Urinary bladder (tissue), 4 donors: ENCODE results near the gene TRIM38. TPM values are rescaled to one million over a fixed set of nuclear protein-coding genes. Genes with fewer than 3 reads are reported as not detected.
"Not testable (repeated sequence)": the region's sequence is repeated elsewhere in the genome, so short reads cannot be mapped to it uniquely, and the experiment has no call there.

Source experiments
- DNase-seq: peaks from one replicate; pipeline ENCODE4 v3.0.0-alpha.2; 2015; ENCODE audit errors: extremely low spot score
- H3K27ac ChIP-seq: one replicate; pipeline ENCODE4 v1.5.1; 2013; ENCODE audit warnings: low read depth, mild to moderate bottlenecking, moderate library complexity
- H3K36me3 ChIP-seq: one replicate; pipeline ENCODE4 v1.6.1; 2013; ENCODE audit warnings: mild to moderate bottlenecking, moderate library complexity; ENCODE audit not compliant: insufficient read depth
- H3K4me1 ChIP-seq: one replicate; pipeline ENCODE4 v1.6.1; 2013; ENCODE audit warnings: mild to moderate bottlenecking, moderate library complexity; ENCODE audit not compliant: insufficient read depth
- H3K4me3 ChIP-seq: one replicate; pipeline ENCODE4 v1.5.1; 2013; ENCODE audit warnings: low read depth, low read length
- WGBS: extraction: QIAGEN DNeasy Blood & Tissue Kit; methylation state at CpG from one replicate; pipeline ENCODE4 v1.1.7; 2013; 5-methylcytosine and 5-hydroxymethylcytosine counted together
- polyA plus RNA-seq: library from polyadenylated mRNA; stranded (reverse); fragments of 200-250 nt; gene quantifications from one replicate; pipeline ENCODE4 v1.2.3, GENCODE V29; 2013
- total RNA-seq: library from RNA; depleted of rRNA; stranded (reverse); fragments of >200 nt; gene quantifications from one replicate; pipeline ENCODE4 v1.2.3, GENCODE V29; 2014
- donor health status: healthy with polysubstance abuse.
- donor health status: healthy.

TRIM38 gene
- total and polyA plus RNA-seq, 2 donors = 4.6 to 13.4 TPM

DNA sequence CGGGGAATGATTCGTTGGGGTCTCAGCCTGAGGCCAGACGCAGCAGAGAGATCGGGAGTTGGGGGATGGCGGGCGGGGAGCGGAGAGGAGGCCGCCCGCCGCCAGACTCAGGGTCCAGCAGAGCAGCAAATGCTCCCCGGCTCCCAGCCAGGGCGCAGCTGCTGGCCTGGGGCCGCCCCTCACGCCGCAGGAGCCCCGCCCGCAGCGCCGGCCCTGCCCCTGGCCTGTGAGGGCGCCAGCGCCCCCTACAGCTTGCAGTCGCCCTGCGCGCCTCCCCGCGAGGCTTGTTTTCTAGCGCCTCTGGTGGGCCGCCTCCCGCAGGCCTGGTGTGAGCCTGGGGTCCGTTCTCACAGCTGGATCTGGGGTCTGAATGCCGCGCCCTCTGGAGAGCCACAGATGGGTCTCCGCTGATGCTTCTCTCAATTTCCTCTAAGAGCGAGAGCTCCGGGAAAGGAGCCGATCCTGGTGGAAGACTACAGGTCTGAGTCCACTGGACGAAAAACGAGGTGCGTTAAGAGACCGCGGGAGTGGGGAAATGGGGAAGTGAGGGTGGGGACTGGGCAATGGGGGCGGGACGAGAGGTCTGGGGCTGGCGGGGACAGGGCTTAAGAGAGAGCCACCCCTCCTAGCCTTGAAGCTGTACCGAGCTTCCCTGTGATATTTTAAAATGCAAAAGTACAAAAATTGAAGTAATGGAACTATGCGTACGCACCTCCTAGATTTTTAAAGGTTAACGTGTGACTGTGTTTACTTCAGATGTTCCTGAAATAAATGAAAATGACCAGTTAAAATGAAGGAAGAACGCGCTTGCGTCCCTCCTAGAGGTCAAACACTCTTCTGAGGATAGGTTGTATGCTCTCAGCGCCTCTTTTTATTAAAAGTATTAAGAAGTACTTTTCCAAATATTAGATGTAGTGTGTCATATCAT, 30.1 kb downstream of the TRIM38 start:
- no peaks in the 10 kb centered on the region for H3K4me1 ChIP-seq
- peak overlapping the region; percentile 42 for H3K4me3 ChIP-seq
- DNase-seq = peak; percentile 88
- H3K36me3 ChIP-seq = peaks cover 2% of the 10 kb centered on the region
- under 1% methylated on average over 52 of the region's 52 CpGs for WGBS
- peak overlapping the region; percentile 88 for H3K27ac ChIP-seq

- 58% methylated on average over 7 of the region's 7 CpGs for WGBS
- H3K36me3 ChIP-seq, H3K4me1 ChIP-seq, DNase-seq, H3K27ac ChIP-seq: not testable (repeated sequence)
- H3K4me3 ChIP-seq = peak overlapping the region; percentile 42
Observed at GRCh38 chr6:25993341-25993684, 30.7 kb downstream of the TRIM38 start.

DNA sequence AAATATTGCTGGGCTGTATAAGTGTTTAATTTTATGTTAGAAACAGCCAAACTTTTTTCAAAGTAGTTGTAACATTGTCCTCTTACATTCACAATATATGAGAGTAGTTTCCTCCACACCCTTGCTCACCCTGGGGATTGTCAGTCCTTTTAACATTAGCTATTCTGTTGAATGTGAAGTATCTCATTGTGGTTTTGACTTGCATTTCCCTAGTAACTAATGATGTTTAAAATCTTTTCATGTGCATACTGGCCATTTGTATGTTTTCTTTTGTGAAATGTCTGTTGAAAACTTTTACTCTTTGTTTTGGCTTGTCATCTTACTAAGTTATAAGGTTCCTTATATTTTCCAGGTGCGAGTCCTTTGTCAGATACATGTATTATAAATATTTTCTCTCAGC, 32.9 kb downstream of the TRIM38 start:
- WGBS = 99% methylated on average over 1 of the region's 1 CpG
- DNase-seq = no peak

DNA sequence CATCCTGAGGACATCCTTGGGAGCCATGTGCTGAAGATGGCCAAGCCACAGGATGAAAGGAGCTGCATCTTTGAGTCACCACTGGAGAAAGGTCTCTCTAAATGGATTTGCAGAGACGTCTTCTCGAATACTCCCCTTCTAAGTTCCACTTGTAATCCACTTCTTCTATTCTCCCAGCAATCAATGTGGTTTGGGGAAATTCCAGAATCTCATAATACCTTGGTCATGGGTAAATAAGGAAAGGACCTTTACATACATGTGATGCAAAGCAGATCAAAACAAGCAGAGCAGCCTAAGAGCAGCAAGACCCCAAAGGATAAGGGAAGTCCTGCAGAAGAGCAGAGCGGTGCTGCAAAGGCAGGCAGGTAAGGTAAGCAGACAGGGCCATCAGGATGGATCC, 35.3 kb downstream of the TRIM38 start:
- Histone ChIP-seq H3K27ac (no peak overlapping the region), H3K4me3 (no peak overlapping the region), H3K36me3 (no peaks in the 10 kb centered on the region), H3K4me1 (no peaks in the 10 kb centered on the region)
- 94% methylated on average over 3 of the region's 3 CpGs for WGBS
- DNase-seq = no peak

More for the DNA sequence above, 32.9 kb downstream of the TRIM38 start:
- no peaks in the 10 kb centered on the region for H3K4me1 ChIP-seq
- H3K27ac ChIP-seq = no peak overlapping the region
- no peak overlapping the region for H3K4me3 ChIP-seq
- no peaks in the 10 kb centered on the region for H3K36me3 ChIP-seq

GRCh38 chr6:25998379-25998778, 35.8 kb downstream of the TRIM38 start:
- H3K4me3 ChIP-seq = no peak overlapping the region
- H3K36me3 ChIP-seq = no peaks in the 10 kb centered on the region
- no peaks in the 10 kb centered on the region for H3K4me1 ChIP-seq
- no peak for DNase-seq
- H3K27ac ChIP-seq = no peak overlapping the region

GRCh38 chr6:25999225-25999624, 36.6 kb downstream of the TRIM38 start:
- not testable (repeated sequence) for H3K4me3 ChIP-seq, H3K36me3 ChIP-seq, DNase-seq, H3K4me1 ChIP-seq, H3K27ac ChIP-seq
- 47% methylated on average over 2 of the region's 2 CpGs for WGBS

- no peaks in the 10 kb centered on the region for H3K4me1 ChIP-seq
- H3K36me3 ChIP-seq = no peaks in the 10 kb centered on the region
- no peak for DNase-seq
- H3K4me3 ChIP-seq = no peak overlapping the region
- 94% methylated on average over 9 of the region's 9 CpGs for WGBS
- no peak overlapping the region for H3K27ac ChIP-seq
Observed at GRCh38 chr6:26000366-26001144, 38.0 kb downstream of the TRIM38 start.

DNA sequence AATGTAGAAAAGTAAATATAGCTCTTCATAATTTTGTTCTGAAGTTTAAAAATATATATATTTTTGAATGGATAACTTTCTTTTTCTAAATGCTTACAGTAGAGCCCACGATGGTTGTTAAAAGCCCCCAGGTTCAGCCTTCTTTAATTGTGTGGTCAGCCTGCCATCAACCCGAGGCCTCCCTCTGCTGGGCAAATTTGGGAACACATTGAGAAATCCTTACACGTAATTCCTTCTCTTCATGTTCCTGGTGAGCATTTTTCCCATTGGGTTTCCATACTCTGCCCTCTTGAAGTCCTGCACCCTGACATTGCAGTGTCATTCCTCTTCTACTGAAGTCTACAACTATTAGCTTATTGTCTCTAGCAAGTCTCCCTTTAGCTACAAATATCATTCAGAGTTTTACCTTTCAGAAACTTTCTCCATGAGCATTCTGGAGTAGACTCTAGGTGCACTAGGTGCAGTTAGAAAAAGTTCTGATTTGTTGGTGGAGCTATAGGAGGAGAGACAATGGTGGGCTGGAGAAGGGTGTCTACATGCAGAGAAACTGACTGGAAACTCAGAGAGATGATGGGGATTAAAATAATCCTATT, 40.6 kb downstream of the TRIM38 start:
- Histone ChIP-seq H3K36me3 (no peaks in the 10 kb centered on the region), H3K27ac (no peak overlapping the region), H3K4me1 (no peaks in the 10 kb centered on the region), H3K4me3 (no peak overlapping the region)
- WGBS = 2% methylated on average over 3 of the region's 3 CpGs
- peak; percentile 20 for DNase-seq

DNA sequence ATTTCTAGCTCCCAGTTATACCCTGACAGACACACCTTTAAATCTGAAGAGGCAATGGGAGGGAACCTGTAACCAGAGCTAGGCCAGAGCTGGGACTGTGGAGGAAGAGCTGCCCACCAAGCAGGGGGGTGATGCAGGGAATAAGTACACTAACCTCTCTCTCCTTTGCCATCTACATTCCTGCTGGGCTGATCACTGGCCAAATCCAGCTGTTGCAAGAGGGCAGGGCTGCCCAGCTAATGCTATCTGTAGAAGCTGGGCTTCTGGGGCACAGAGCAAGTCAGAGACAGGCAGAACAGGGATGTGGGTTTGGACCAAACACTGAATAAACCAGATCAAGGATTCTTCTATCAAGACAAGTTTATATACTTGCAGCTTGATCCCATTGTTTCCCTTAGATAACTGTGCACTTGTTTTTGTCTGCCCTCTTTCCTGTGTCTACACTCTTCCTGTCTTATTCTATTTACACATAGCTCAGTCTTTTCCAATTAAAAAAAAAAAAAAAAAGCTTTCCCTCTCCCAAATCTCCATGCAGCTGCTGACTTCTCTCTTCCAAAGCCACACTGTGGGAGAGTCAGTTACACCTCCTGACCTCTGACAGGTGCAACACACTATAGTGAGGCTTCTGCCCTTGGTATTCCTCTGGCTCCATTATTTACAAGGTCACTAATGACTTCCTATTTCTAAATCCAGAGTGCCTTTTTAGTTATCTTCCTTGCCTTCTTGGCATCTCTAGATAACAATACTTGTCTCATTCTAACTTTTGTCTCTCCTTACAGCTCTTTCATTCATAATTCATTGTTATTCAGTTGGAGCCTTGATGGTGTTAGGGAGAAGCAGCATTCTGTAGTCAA, 43.7 kb downstream of the TRIM38 start:
- Histone ChIP-seq H3K36me3 (no peaks in the 10 kb centered on the region), H3K4me1 (no peaks in the 10 kb centered on the region), H3K27ac (no peak overlapping the region), H3K4me3 (no peak overlapping the region)
- DNase-seq = no peak

DNA sequence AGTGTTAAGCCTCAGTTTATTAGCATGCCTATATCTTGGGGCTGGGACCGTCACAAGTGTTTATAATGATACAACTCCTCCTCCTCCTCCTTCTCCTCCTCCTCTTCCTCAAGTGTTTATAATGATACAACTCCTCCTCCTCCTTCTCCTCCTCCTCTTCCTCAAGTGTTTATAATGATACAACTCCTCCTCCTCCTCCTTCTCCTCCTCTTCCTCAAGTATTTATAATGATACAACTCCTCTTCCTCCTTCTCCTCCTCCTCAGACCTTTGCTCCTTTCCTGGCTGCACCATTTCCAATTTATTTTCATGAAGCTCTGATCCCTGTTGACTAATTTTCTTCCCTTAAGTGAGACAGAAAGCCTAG, 44.3 kb downstream of the TRIM38 start:
- not testable (repeated sequence) for H3K4me1 ChIP-seq, H3K27ac ChIP-seq, H3K36me3 ChIP-seq, DNase-seq, H3K4me3 ChIP-seq
- 51% methylated on average over 1 of the region's 1 CpG for WGBS

- DNase-seq = no peak
- 60% methylated on average over 3 of the region's 3 CpGs for WGBS
- Histone ChIP-seq H3K27ac (no peak overlapping the region), H3K36me3 (no peaks in the 10 kb centered on the region), H3K4me1 (no peaks in the 10 kb centered on the region), H3K4me3 (no peak overlapping the region)
Observed at GRCh38 chr6:26008470-26008869, 45.9 kb downstream of the TRIM38 start.

- Histone ChIP-seq H3K36me3 (no peaks in the 10 kb centered on the region), H3K4me1 (no peaks in the 10 kb centered on the region), H3K27ac (no peak overlapping the region), H3K4me3 (no peak overlapping the region)
- DNase-seq = no peak
- 88% methylated on average over 4 of the region's 4 CpGs for WGBS
Observed at GRCh38 chr6:26009817-26010216, 47.2 kb downstream of the TRIM38 start.

GRCh38 chr6:26012061-26012460, 49.5 kb downstream of the TRIM38 start:
- Histone ChIP-seq H3K27ac (no peak overlapping the region), H3K4me1 (no peaks in the 10 kb centered on the region), H3K4me3 (no peak overlapping the region), H3K36me3 (no peaks in the 10 kb centered on the region)
- DNase-seq = no peak
- 78% methylated on average over 2 of the region's 2 CpGs for WGBS
